HCT116 (cell line): ENCODE measurements around the gene WWP2. TPM values are rescaled to one million over a fixed set of nuclear protein-coding genes. Genes with fewer than 3 reads are reported as not detected.

ENCODE experiments used
- ATAC-seq: fragments of 200-7000 bp; cut with Tn5 transposase; 2 replicates; pipeline ENCODE4 v1.9.1; 2020; ENCODE audit warnings: mild to moderate bottlenecking, moderate library complexity
- BruUV-seq: library from RNA; stranded (reverse); fragments of 400-500 nt; replicated peaks from 2 replicates; lab custom pipeline; 2021; lab: Mats Ljungman, UMichigan
- CTCF ChIA-PET: fragments of 300-600 bp; sonication (Branson Sonifier 250); formaldehyde crosslinking; loops from one replicate; lab custom pipeline; 2021; ENCODE audit warnings: antibody characterized with exemption; lab: Charles Lee
- POLR2A ChIA-PET: fragments of 300-600, 350-600 bp; sonication (Branson Sonifier 250); formaldehyde crosslinking; loops from one replicate; lab custom pipeline; 2021; ENCODE audit warnings: antibody characterized with exemption; lab: Charles Lee
- RAD21 ChIA-PET, 2 experiments: fragments of 300-600 bp; sonication (Branson Sonifier 250); formaldehyde crosslinking; loops; one replicate each; lab custom pipeline; 2023; ENCODE audit warnings: low total read pairs in 2 of 2; ENCODE audit not compliant: uncharacterized antibody in 2 of 2, unreplicated experiment in 2 of 2, low non-redundant PET in 1 of 2; lab: Charles Lee
- DNase-seq: peaks from one replicate; pipeline ENCODE4 v3.0.0-alpha.2; 2010; ENCODE audit warnings: low read depth, low spot score
- H2AFZ ChIP-seq: fragments of 200-600 bp; shearing (Covaris generic), sonication (generic); 2 replicates; pipeline ENCODE4 v1.6.1; 2017; ENCODE audit warnings: low read depth, mixed run types, mixed read lengths, antibody characterized with exemption, low read length; ENCODE audit not compliant: poor library complexity, severe bottlenecking
- H3K27ac ChIP-seq: 2 replicates; pipeline ENCODE4 v1.5.1; 2012; ENCODE audit warnings: low read depth, low read length
- H3K27me3 ChIP-seq: fragments of 200-600 bp; sonication (generic); 2 replicates; pipeline ENCODE4 v1.6.1; 2016; ENCODE audit warnings: mixed run types, low read length, mixed read lengths; ENCODE audit not compliant: insufficient read depth
- H3K36me3 ChIP-seq, 2 experiments: fragments of 200-500 bp in 1 of 2; fragments of 200-600 bp in 1 of 2; sonication (Bioruptor generic) in 1 of 2; sonication (generic) in 1 of 2; 2 replicates each; pipeline versions ENCODE4 v1.5.1 to v1.6.1; 2014 to 2016; ENCODE audit warnings: low read length in 2 of 2, inconsistent platforms in 1 of 2, mixed read lengths in 1 of 2, mixed run types in 1 of 2; ENCODE audit not compliant: insufficient read depth in 2 of 2, control insufficient read depth in 1 of 2
- H3K4me1 ChIP-seq, 2 experiments: fragments of 200-600 bp in 1 of 2; sonication (generic) in 1 of 2; 2 replicates each; pipeline versions ENCODE4 v1.5.1 to v1.6.1; 2012 to 2017; ENCODE audit warnings: low read length in 2 of 2, inconsistent platforms in 1 of 2, mild to moderate bottlenecking in 1 of 2, mixed read lengths in 1 of 2, mixed run types in 1 of 2, moderate library complexity in 1 of 2; ENCODE audit not compliant: insufficient read depth in 2 of 2, control insufficient read depth in 1 of 2
- H3K4me2 ChIP-seq: fragments of 200-600 bp; sonication (generic); 2 replicates; pipeline ENCODE4 v1.6.1; 2017; ENCODE audit warnings: mixed run types, low read length, mixed read lengths
- H3K4me3 ChIP-seq, 2 experiments: fragments of 200-600 bp in 1 of 2; sonication (generic) in 1 of 2; replicated peaks in 1 of 2; 2 replicates each; pipeline ENCODE4 v1.5.1; 2011 to 2016; ENCODE audit warnings: low read length in 2 of 2, control low read depth in 1 of 2, low read depth in 1 of 2, mild to moderate bottlenecking in 1 of 2, mixed read lengths in 1 of 2, mixed run types in 1 of 2
- H3K79me2 ChIP-seq: fragments of 200-600 bp; sonication (generic); 2 replicates; pipeline ENCODE4 v1.6.1; 2017; ENCODE audit warnings: mild to moderate bottlenecking, mixed run types, low read length, moderate library complexity, mixed read lengths; ENCODE audit not compliant: insufficient read depth
- H3K9ac ChIP-seq: fragments of 200-600 bp; sonication (generic); 2 replicates; pipeline ENCODE4 v1.6.1; 2016; ENCODE audit warnings: low read length, mixed read lengths
- H3K9me2 ChIP-seq: fragments of 200-600 bp; sonication (generic), shearing (Covaris generic); 2 replicates; pipeline ENCODE4 v1.6.1; 2017; ENCODE audit warnings: mixed run types, mild to moderate bottlenecking, moderate library complexity; ENCODE audit not compliant: insufficient read depth
- H3K9me3 ChIP-seq, 2 experiments: fragments of 200-500 bp in 1 of 2; fragments of 200-600 bp in 1 of 2; sonication (Bioruptor generic) in 1 of 2; sonication (generic) in 1 of 2; 2 replicates each; pipeline ENCODE4 v1.6.1; 2014 to 2017; ENCODE audit warnings: low read length in 2 of 2, mixed read lengths in 2 of 2, inconsistent platforms in 1 of 2, low read depth in 1 of 2, mild to moderate bottlenecking in 1 of 2, mixed run types in 1 of 2, moderate library complexity in 1 of 2; ENCODE audit not compliant: control insufficient read depth in 1 of 2, insufficient read depth in 1 of 2
- H4K20me1 ChIP-seq: fragments of 200-600 bp; sonication (generic), shearing (Covaris generic); 2 replicates; pipeline ENCODE4 v1.6.1; 2017; ENCODE audit warnings: mixed run types, mild to moderate bottlenecking, moderate library complexity; ENCODE audit not compliant: insufficient read depth
- CEBPB ChIP-seq: IDR thresholded peaks from 2 replicates; pipeline ENCODE4 v1.6.1; 2012; ENCODE audit warnings: low read depth
- CTCF ChIP-seq, 3 experiments: fragments of 200-600 bp in 1 of 3; sonication (generic) in 1 of 3; IDR thresholded peaks in 2 of 3; conservative IDR thresholded peaks in 1 of 3; 2 replicates each; pipeline ENCODE4 v1.5.1; 2012 to 2017; ENCODE audit warnings: low read depth in 2 of 3, low read length in 2 of 3, antibody characterized with exemption in 1 of 3, borderline replicate concordance in 1 of 3, control low read depth in 1 of 3, mild to moderate bottlenecking in 1 of 3, mixed read lengths in 1 of 3, mixed run types in 1 of 3, moderate library complexity in 1 of 3; ENCODE audit not compliant: insufficient read depth in 1 of 3
- EGR1 ChIP-seq: IDR thresholded peaks from 2 replicates; pipeline ENCODE4 v1.6.1; 2012; ENCODE audit warnings: low read depth
- FOSL1 ChIP-seq: IDR thresholded peaks from 2 replicates; pipeline ENCODE4 v1.6.1; 2012; ENCODE audit warnings: low read depth
- POLR2A ChIP-seq: IDR thresholded peaks from 2 replicates; pipeline ENCODE4 v1.7.0; 2011; ENCODE audit warnings: borderline replicate concordance; ENCODE audit not compliant: insufficient read depth, insufficient read length; ENCODE audit errors: extremely low read depth
- POLR2AphosphoS5 ChIP-seq: IDR thresholded peaks from 2 replicates; pipeline ENCODE4 v1.6.1; 2011; ENCODE audit warnings: mild to moderate bottlenecking, low read depth, low read length, moderate library complexity
- SIN3A ChIP-seq: IDR thresholded peaks from 2 replicates; pipeline ENCODE4 v1.6.1; 2012; ENCODE audit warnings: low read depth
- SRF ChIP-seq: IDR thresholded peaks from 2 replicates; pipeline ENCODE4 v1.6.1; 2012; ENCODE audit warnings: low read depth
- TCF7L2 ChIP-seq: IDR thresholded peaks from 2 replicates; pipeline ENCODE4 v1.7.0; 2011; ENCODE audit warnings: borderline replicate concordance, inconsistent platforms; ENCODE audit not compliant: insufficient read depth, insufficient read length; ENCODE audit errors: extremely low read depth
- YY1 ChIP-seq: IDR thresholded peaks from 2 replicates; pipeline ENCODE4 v1.6.1; 2011; ENCODE audit warnings: low read length, low read depth, moderate library complexity, mild to moderate bottlenecking; ENCODE audit not compliant: insufficient replicate concordance; ENCODE audit errors: extremely low read depth
- ZFX ChIP-seq: fragments of 450-650 bp; IDR thresholded peaks from 2 replicates; pipeline ENCODE4 v1.6.1; 2017
- ZNF274 ChIP-seq: fragments of 200-500 bp; sonication (Bioruptor generic); IDR thresholded peaks from 2 replicates; pipeline ENCODE4 v1.6.1; 2014; ENCODE audit warnings: mild to moderate bottlenecking, low read depth, low read length, inconsistent platforms
- intact Hi-C: fragments of 100-400 bp; cut with micrococcal nuclease; formaldehyde crosslinking; loops from 2 replicates; pipeline ENCODE4 v1.10.0; 2022
- total RNA-seq: library from RNA; stranded (reverse); gene quantifications from one replicate; pipeline ENCODE4 v1.2.1, GENCODE V29; 2021; ENCODE audit not compliant: unreplicated experiment
- TF ChIP-seq, protein P1 (sequence below): IDR thresholded peaks from 2 replicates; pipeline ENCODE4 v1.6.1; 2012; ENCODE audit warnings: low read depth
- TF ChIP-seq, protein P2 (sequence below): IDR thresholded peaks from 2 replicates; pipeline ENCODE4 v1.6.1; 2012
- TF ChIP-seq, protein P3 (sequence below): IDR thresholded peaks from 2 replicates; pipeline ENCODE4 v1.6.1; 2012

WWP2 gene
- total RNA-seq, 1 experiment from 2014 or later, result 44.2 TPM

- DNase-seq (no peak), ATAC-seq (no peak)
These were observed 119.0 kb downstream of the WWP2 start for GRCh38 chr16:69881141-69881540.

GRCh38 chr16:69883744-69884143 lies 121.6 kb downstream of the WWP2 start:
- no peaks in the 10 kb centered on the region; the same call in 1 of the 2 replicates for H3K79me2 ChIP-seq
- no peak for DNase-seq
- no peaks in the 10 kb centered on the region for H3K9me2 ChIP-seq
- H3K27ac ChIP-seq, result no peak overlapping the region
- H3K9ac ChIP-seq, result no peak overlapping the region
- no peaks in the 10 kb centered on the region for H4K20me1 ChIP-seq
- no peaks in the 10 kb centered on the region for H3K27me3 ChIP-seq
- CTCF ChIA-PET, result interaction anchor here (1.1 kb wide), 1 partner anchor 31 kb away, joined by 3 read pairs; no protein-coding TSS in a partner anchor
- H3K9me3 ChIP-seq, result no peaks in the 10 kb centered on the region
- no peaks in the 10 kb centered on the region for H3K36me3 ChIP-seq
- POLR2A ChIA-PET, result no interaction called here
- BruUV-seq, result no TSS peak
- H3K4me2 ChIP-seq, result no peak overlapping the region
- no peak overlapping the region for H3K4me3 ChIP-seq
- RAD21 ChIA-PET, result no interaction called here
- no peak for TF ChIP-seq SIN3A
- no peak for TF ChIP-seq ZFX
- TF ChIP-seq TCF7L2, result no peak
- TF ChIP-seq CTCF (IDR thresholded peaks at IDR 0.05 in 2 of 3, conservative IDR thresholded peaks at IDR 0.05 in 1 of 3; ENCODE audit: borderline replicate concordance in 1 of 3, insufficient read depth in 1 of 3, low read depth in 2 of 3, low read length in 2 of 3), result no peak
- TF ChIP-seq FOSL1, result no peak
- no peak for TF ChIP-seq ZNF274
- TF ChIP-seq EGR1, result no peak
- no peak for TF ChIP-seq YY1
- no peak for TF ChIP-seq CEBPB
- no peak for TF ChIP-seq SRF
- TF ChIP-seq, protein P1, sequence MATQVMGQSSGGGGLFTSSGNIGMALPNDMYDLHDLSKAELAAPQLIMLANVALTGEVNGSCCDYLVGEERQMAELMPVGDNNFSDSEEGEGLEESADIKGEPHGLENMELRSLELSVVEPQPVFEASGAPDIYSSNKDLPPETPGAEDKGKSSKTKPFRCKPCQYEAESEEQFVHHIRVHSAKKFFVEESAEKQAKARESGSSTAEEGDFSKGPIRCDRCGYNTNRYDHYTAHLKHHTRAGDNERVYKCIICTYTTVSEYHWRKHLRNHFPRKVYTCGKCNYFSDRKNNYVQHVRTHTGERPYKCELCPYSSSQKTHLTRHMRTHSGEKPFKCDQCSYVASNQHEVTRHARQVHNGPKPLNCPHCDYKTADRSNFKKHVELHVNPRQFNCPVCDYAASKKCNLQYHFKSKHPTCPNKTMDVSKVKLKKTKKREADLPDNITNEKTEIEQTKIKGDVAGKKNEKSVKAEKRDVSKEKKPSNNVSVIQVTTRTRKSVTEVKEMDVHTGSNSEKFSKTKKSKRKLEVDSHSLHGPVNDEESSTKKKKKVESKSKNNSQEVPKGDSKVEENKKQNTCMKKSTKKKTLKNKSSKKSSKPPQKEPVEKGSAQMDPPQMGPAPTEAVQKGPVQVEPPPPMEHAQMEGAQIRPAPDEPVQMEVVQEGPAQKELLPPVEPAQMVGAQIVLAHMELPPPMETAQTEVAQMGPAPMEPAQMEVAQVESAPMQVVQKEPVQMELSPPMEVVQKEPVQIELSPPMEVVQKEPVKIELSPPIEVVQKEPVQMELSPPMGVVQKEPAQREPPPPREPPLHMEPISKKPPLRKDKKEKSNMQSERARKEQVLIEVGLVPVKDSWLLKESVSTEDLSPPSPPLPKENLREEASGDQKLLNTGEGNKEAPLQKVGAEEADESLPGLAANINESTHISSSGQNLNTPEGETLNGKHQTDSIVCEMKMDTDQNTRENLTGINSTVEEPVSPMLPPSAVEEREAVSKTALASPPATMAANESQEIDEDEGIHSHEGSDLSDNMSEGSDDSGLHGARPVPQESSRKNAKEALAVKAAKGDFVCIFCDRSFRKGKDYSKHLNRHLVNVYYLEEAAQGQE, result no peak
- TF ChIP-seq, protein P2, sequence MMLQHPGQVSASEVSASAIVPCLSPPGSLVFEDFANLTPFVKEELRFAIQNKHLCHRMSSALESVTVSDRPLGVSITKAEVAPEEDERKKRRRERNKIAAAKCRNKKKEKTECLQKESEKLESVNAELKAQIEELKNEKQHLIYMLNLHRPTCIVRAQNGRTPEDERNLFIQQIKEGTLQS, result no peak
- TF ChIP-seq, all 23 proteins: peak for 0
- no peaks in the 10 kb centered on the region for H3K4me1 ChIP-seq
- intact Hi-C loops, result no loop called here
- no peak overlapping the region for H2AFZ ChIP-seq
- ATAC-seq, result no peak

More at GRCh38 chr16:69881141-69881540, 119.0 kb downstream of the WWP2 start:
- Histone ChIP-seq H3K27ac (no peak overlapping the region), H2AFZ (no peak overlapping the region), H3K9ac (no peak overlapping the region), H3K4me2 (no peak overlapping the region), H4K20me1 (no peaks in the 10 kb centered on the region), H3K9me3 (peaks cover 0 to 10% of the 10 kb centered on the region in 2 experiments; a peak in 1 of 4 replicates), H3K4me1 (no peaks in the 10 kb centered on the region), H3K79me2 (no peaks in the 10 kb centered on the region; the same call in 1 of the 2 replicates), H3K27me3 (no peaks in the 10 kb centered on the region), H3K4me3 (no peak overlapping the region), H3K9me2 (no peaks in the 10 kb centered on the region), H3K36me3 (no peaks in the 10 kb centered on the region)
- no TSS peak for BruUV-seq
- intact Hi-C loops, result no loop called here
- TF ChIP-seq POLR2A (no peak), POLR2AphosphoS5 (no peak)
- TF ChIP-seq, protein P3, sequence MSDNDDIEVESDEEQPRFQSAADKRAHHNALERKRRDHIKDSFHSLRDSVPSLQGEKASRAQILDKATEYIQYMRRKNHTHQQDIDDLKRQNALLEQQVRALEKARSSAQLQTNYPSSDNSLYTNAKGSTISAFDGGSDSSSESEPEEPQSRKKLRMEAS, result no peak
- CTCF ChIA-PET, result no interaction called here
- POLR2A ChIA-PET, result no interaction called here
- RAD21 ChIA-PET, result no interaction called here
